HG02943 (cell line): ENCODE data around the gene ALDH1A1.

Source experiments
- ATAC-seq: cut with Tn5 transposase; IDR thresholded peaks from one replicate; pipeline ENCODE4 v1.9.1; 2021; ENCODE audit warnings: mild to moderate bottlenecking, low read depth, moderate library complexity; ENCODE audit not compliant: unreplicated experiment

ALDH1A1 gene

GRCh38 chr9:72898784-72899733 is 53.8 kb downstream of the ALDH1A1 start:
- no peak for ATAC-seq

GRCh38 chr9:72898360-72898759 is 54.5 kb downstream of the ALDH1A1 start:
- no peak for ATAC-seq

GRCh38 chr9:72897069-72897649 is 55.7 kb downstream of the ALDH1A1 start:
- no peak for ATAC-seq

- ATAC-seq = no peak
Measured at GRCh38 chr9:72896439-72896838, 56.4 kb downstream of the ALDH1A1 start.

- ATAC-seq = no peak
Measured at GRCh38 chr9:72895122-72895521, 57.7 kb downstream of the ALDH1A1 start.

GRCh38 chr9:72894342-72894741 is 58.5 kb downstream of the ALDH1A1 start:
- no peak for ATAC-seq

GRCh38 chr9:72893437-72893836 is 59.4 kb downstream of the ALDH1A1 start:
- no peak for ATAC-seq

GRCh38 chr9:72891043-72891442 is 61.8 kb downstream of the ALDH1A1 start:
- ATAC-seq = no peak

- ATAC-seq = no peak
Measured at GRCh38 chr9:72888943-72889342, 63.9 kb downstream of the ALDH1A1 start.

- no peak for ATAC-seq
Measured at GRCh38 chr9:72888067-72888466, 64.8 kb downstream of the ALDH1A1 start.

GRCh38 chr9:72886386-72886785 is 66.5 kb downstream of the ALDH1A1 start:
- ATAC-seq = no peak

- no peak for ATAC-seq
Measured at GRCh38 chr9:72884508-72884907, 68.3 kb downstream of the ALDH1A1 start.

- no peak for ATAC-seq
Measured at GRCh38 chr9:72883875-72884274, 69.0 kb downstream of the ALDH1A1 start.

- no peak for ATAC-seq
Measured at GRCh38 chr9:72882117-72882775, 70.6 kb downstream of the ALDH1A1 start.

- ATAC-seq = no peak
Measured at GRCh38 chr9:72880821-72881220, 72.0 kb downstream of the ALDH1A1 start.

GRCh38 chr9:72875221-72875620 is 77.6 kb downstream of the ALDH1A1 start:
- no peak for ATAC-seq

GRCh38 chr9:72874344-72874743 is 78.5 kb downstream of the ALDH1A1 start:
- ATAC-seq = no peak

GRCh38 chr9:72873456-72873855 is 79.4 kb downstream of the ALDH1A1 start:
- no peak for ATAC-seq

- ATAC-seq = no peak
Measured at GRCh38 chr9:72872718-72873117, 80.1 kb downstream of the ALDH1A1 start.

- no peak for ATAC-seq
Measured at GRCh38 chr9:72871685-72872084, 81.2 kb downstream of the ALDH1A1 start.

- ATAC-seq = no peak
Measured at GRCh38 chr9:72864327-72864726, 88.5 kb downstream of the ALDH1A1 start.
